ENCODE results near the gene FAM9C. TPM values are rescaled to one million over a fixed set of nuclear protein-coding genes. Genes with fewer than 3 reads are reported as not detected.
"Not testable (repeated sequence)": the region's sequence is repeated elsewhere in the genome, so short reads cannot be mapped to it uniquely, and the experiment has no call there.

The FAM9C gene
- total RNA-seq, 1 donor = not detected

- Histone ChIP-seq H3K4me1 (ENCODE audit: insufficient read depth, low read length) (peaks cover 27% of the 10 kb centered on the region), H3K9me3 (ENCODE audit: low read depth, low read length) (no peaks in the 10 kb centered on the region), H3K27me3 (ENCODE audit: insufficient read depth, low read length) (no peaks in the 10 kb centered on the region), H3K4me3 (ENCODE audit: low read length) (no peak overlapping the region)
Observed at GRCh38 chrX:13029887-13030771, 14.3 kb downstream of the FAM9C start.

GRCh38 chrX:13029637-13029886 lies 14.9 kb downstream of the FAM9C start:
- no peaks in the 10 kb centered on the region for H3K9me3 ChIP-seq (ENCODE audit: low read depth, low read length)
- H3K4me3 ChIP-seq (ENCODE audit: low read length) = no peak overlapping the region
- H3K27me3 ChIP-seq (ENCODE audit: insufficient read depth, low read length) = no peaks in the 10 kb centered on the region
- H3K4me1 ChIP-seq (ENCODE audit: insufficient read depth, low read length) = peaks cover 31% of the 10 kb centered on the region

GRCh38 chrX:13028871-13029636 lies 15.4 kb downstream of the FAM9C start:
- no peaks in the 10 kb centered on the region for H3K9me3 ChIP-seq (ENCODE audit: low read depth, low read length)
- no peaks in the 10 kb centered on the region for H3K27me3 ChIP-seq (ENCODE audit: insufficient read depth, low read length)
- peaks cover 31% of the 10 kb centered on the region for H3K4me1 ChIP-seq (ENCODE audit: insufficient read depth, low read length)
- no peak overlapping the region for H3K4me3 ChIP-seq (ENCODE audit: low read length)

- H3K4me1 ChIP-seq (ENCODE audit: insufficient read depth, low read length) = peaks cover 48% of the 10 kb centered on the region
- H3K4me3 ChIP-seq (ENCODE audit: low read length) = no peak overlapping the region
- no peaks in the 10 kb centered on the region for H3K9me3 ChIP-seq (ENCODE audit: low read depth, low read length)
- H3K27me3 ChIP-seq (ENCODE audit: insufficient read depth, low read length) = no peaks in the 10 kb centered on the region
Observed at GRCh38 chrX:13026877-13027652, 17.4 kb downstream of the FAM9C start.

- Histone ChIP-seq H3K4me1 (ENCODE audit: insufficient read depth, low read length) (peaks cover 43% of the 10 kb centered on the region), H3K27me3 (ENCODE audit: insufficient read depth, low read length) (no peaks in the 10 kb centered on the region), H3K9me3 (ENCODE audit: low read depth, low read length) (no peaks in the 10 kb centered on the region), H3K4me3 (ENCODE audit: low read length) (no peak overlapping the region)
Observed at GRCh38 chrX:13024986-13025385, 19.4 kb downstream of the FAM9C start.

- peaks cover 36% of the 10 kb centered on the region for H3K4me1 ChIP-seq (ENCODE audit: insufficient read depth, low read length)
Observed at GRCh38 chrX:13023979-13024378, 20.4 kb downstream of the FAM9C start.

GRCh38 chrX:13023567-13023966 lies 20.9 kb downstream of the FAM9C start:
- H3K9me3 ChIP-seq (ENCODE audit: low read depth, low read length) = no peaks in the 10 kb centered on the region
- H3K4me1 ChIP-seq (ENCODE audit: insufficient read depth, low read length) = peaks cover 36% of the 10 kb centered on the region
- H3K4me3 ChIP-seq (ENCODE audit: low read length) = no peak overlapping the region
- no peaks in the 10 kb centered on the region for H3K27me3 ChIP-seq (ENCODE audit: insufficient read depth, low read length)

More at GRCh38 chrX:13023979-13024378, 20.4 kb downstream of the FAM9C start:
- Histone ChIP-seq H3K27me3 (ENCODE audit: insufficient read depth, low read length) (no peaks in the 10 kb centered on the region), H3K4me3 (ENCODE audit: low read length) (no peak overlapping the region), H3K9me3 (ENCODE audit: low read depth, low read length) (no peaks in the 10 kb centered on the region)

GRCh38 chrX:13022926-13023325 lies 21.5 kb downstream of the FAM9C start:
- peaks cover 42% of the 10 kb centered on the region for H3K4me1 ChIP-seq (ENCODE audit: insufficient read depth, low read length)
- no peaks in the 10 kb centered on the region for H3K9me3 ChIP-seq (ENCODE audit: low read depth, low read length)
- H3K27me3 ChIP-seq (ENCODE audit: insufficient read depth, low read length) = no peaks in the 10 kb centered on the region
- H3K4me3 ChIP-seq (ENCODE audit: low read length) = no peak overlapping the region

GRCh38 chrX:13016731-13017130 lies 27.7 kb downstream of the FAM9C start:
- not testable (repeated sequence) for H3K9me3 ChIP-seq (ENCODE audit: low read depth, low read length); H3K4me3 ChIP-seq (ENCODE audit: low read length); H3K27me3 ChIP-seq (ENCODE audit: insufficient read depth, low read length)
- H3K4me1 ChIP-seq (ENCODE audit: insufficient read depth, low read length) = peaks cover 73% of the 10 kb centered on the region

- Histone ChIP-seq H3K4me3 (ENCODE audit: low read length) (no peak overlapping the region), H3K9me3 (ENCODE audit: low read depth, low read length) (no peaks in the 10 kb centered on the region), H3K4me1 (ENCODE audit: insufficient read depth, low read length) (peaks cover 73% of the 10 kb centered on the region), H3K27me3 (ENCODE audit: insufficient read depth, low read length) (no peaks in the 10 kb centered on the region)
Observed at GRCh38 chrX:13015536-13016236, 28.7 kb downstream of the FAM9C start.

GRCh38 chrX:13014111-13015096 lies 30.0 kb downstream of the FAM9C start:
- H3K4me3 ChIP-seq (ENCODE audit: low read length) = no peak overlapping the region
- no peaks in the 10 kb centered on the region for H3K9me3 ChIP-seq (ENCODE audit: low read depth, low read length)
- no peaks in the 10 kb centered on the region for H3K27me3 ChIP-seq (ENCODE audit: insufficient read depth, low read length)
- H3K4me1 ChIP-seq (ENCODE audit: insufficient read depth, low read length) = peaks cover 73% of the 10 kb centered on the region

- H3K4me1 ChIP-seq (ENCODE audit: insufficient read depth, low read length) = peaks cover 74% of the 10 kb centered on the region
- no peak overlapping the region for H3K4me3 ChIP-seq (ENCODE audit: low read length)
- no peaks in the 10 kb centered on the region for H3K9me3 ChIP-seq (ENCODE audit: low read depth, low read length)
- H3K27me3 ChIP-seq (ENCODE audit: insufficient read depth, low read length) = no peaks in the 10 kb centered on the region
Observed at GRCh38 chrX:13013363-13014110, 30.9 kb downstream of the FAM9C start.

- H3K4me3 ChIP-seq (ENCODE audit: low read length) = no peak overlapping the region
- H3K27me3 ChIP-seq (ENCODE audit: insufficient read depth, low read length) = no peaks in the 10 kb centered on the region
- H3K9me3 ChIP-seq (ENCODE audit: low read depth, low read length) = no peaks in the 10 kb centered on the region
- H3K4me1 ChIP-seq (ENCODE audit: insufficient read depth, low read length) = peaks cover 74% of the 10 kb centered on the region
Observed at GRCh38 chrX:13010546-13010945, 33.9 kb downstream of the FAM9C start.
